NCI-H2227 treated with DMSO at 0.1 percent for 48 hours (cell line): ENCODE results near the gene MUC4.
"Not testable (repeated sequence)": the region's sequence is repeated elsewhere in the genome, so short reads cannot be mapped to it uniquely, and the experiment has no call there.

Source experiments
- DNase-seq: peaks from one replicate; lab custom pipeline; 2025; lab: John Stamatoyannopoulos, UW

The MUC4 gene

GRCh38 chr3:195781236-195781635, 30.5 kb downstream of the MUC4 start:
- DNase-seq: not testable (repeated sequence)

GRCh38 chr3:195777975-195778374, 33.8 kb downstream of the MUC4 start:
- no peak for DNase-seq

GRCh38 chr3:195774917-195775316, 36.8 kb downstream of the MUC4 start:
- DNase-seq: no peak

- DNase-seq: no peak
Observed at GRCh38 chr3:195773956-195774537, 37.7 kb downstream of the MUC4 start.

- DNase-seq: no peak
Observed at GRCh38 chr3:195771646-195772300, 40.0 kb downstream of the MUC4 start.

GRCh38 chr3:195770841-195771645, 40.7 kb downstream of the MUC4 start:
- DNase-seq: not testable (repeated sequence)

- no peak for DNase-seq
Observed at GRCh38 chr3:195770081-195770840, 41.5 kb downstream of the MUC4 start.

- DNase-seq: no peak
Observed at GRCh38 chr3:195769551-195769950, 42.2 kb downstream of the MUC4 start.

GRCh38 chr3:195768831-195769303, 42.9 kb downstream of the MUC4 start:
- no peak for DNase-seq

- DNase-seq: no peak
Observed at GRCh38 chr3:195768414-195768813, 43.3 kb downstream of the MUC4 start.

- no peak for DNase-seq
Observed at GRCh38 chr3:195767792-195768191, 43.9 kb downstream of the MUC4 start.

GRCh38 chr3:195766671-195767070, 45.1 kb downstream of the MUC4 start:
- no peak for DNase-seq

- DNase-seq: no peak
Observed at GRCh38 chr3:195764961-195765706, 46.6 kb downstream of the MUC4 start.

GRCh38 chr3:195763843-195764825, 47.6 kb downstream of the MUC4 start:
- DNase-seq: no peak

GRCh38 chr3:195763076-195763830, 48.5 kb downstream of the MUC4 start:
- DNase-seq: no peak

GRCh38 chr3:195762611-195763010, 49.1 kb downstream of the MUC4 start:
- no peak for DNase-seq

- no peak for DNase-seq
Observed at GRCh38 chr3:195762249-195762585, 49.5 kb downstream of the MUC4 start.

- no peak for DNase-seq
Observed at GRCh38 chr3:195761567-195762248, 50.0 kb downstream of the MUC4 start.

GRCh38 chr3:195761123-195761566, 50.6 kb downstream of the MUC4 start:
- DNase-seq: no peak
